Measurements from ENCODE around the gene ITIH3. TPM values are rescaled to one million over a fixed set of nuclear protein-coding genes. Genes with fewer than 3 reads are reported as not detected.
A peak's percentile ranks its signal among the peaks of the same experiment; 100 is the strongest.

Gene ITIH3
- total and polyA plus RNA-seq, 2 of the 8 experiments (the other 6 are each of a cell fraction or from before 2014, with no cell fraction given): not detected

GRCh38 chr3:52771702-52772101 lies 22.9 kb upstream of the ITIH3 start:
- H3K9ac ChIP-seq (replicated peaks in 1 of 4; ENCODE audit: extremely low read depth in 1 of 4, low read depth in 3 of 4, low read length in 3 of 4): no peak overlapping the region
- CTCF ChIA-PET (ENCODE audit: partially characterized antibody): interaction anchor here (1.1 to 4.7 kb wide), 5 partner anchors 21 to 51 kb away, joined by 3 to 28 read pairs (median 5); no protein-coding TSS in a partner anchor
- H3K27ac ChIP-seq (ENCODE audit: low read depth, low read length): no peak overlapping the region
- no peak for DNase-seq (ENCODE audit: low read depth in 1 of 2, low spot score in 2 of 2)
- TF ChIP-seq CEBPB (IDR thresholded peaks at IDR 0.05; ENCODE audit: low read depth, low read length) (no peak), RAD21 (IDR thresholded peaks at IDR 0.05 in 1 of 2, conservative IDR thresholded peaks at IDR 0.05 in 1 of 2; ENCODE audit: low read depth in 2 of 2, low read length in 2 of 2) (no peak), SUZ12 (IDR thresholded peaks at IDR 0.05; ENCODE audit: low read length) (no peak), PHF8 (conservative IDR thresholded peaks at IDR 0.05; ENCODE audit: low read depth, low read length) (no peak), RXRA (IDR thresholded peaks at IDR 0.05; ENCODE audit: insufficient read depth, low read depth, low read length) (no peak), SAP30 (IDR thresholded peaks at IDR 0.05; ENCODE audit: insufficient read depth, insufficient replicate concordance, low read length) (no peak), HDAC2 (IDR thresholded peaks at IDR 0.05; ENCODE audit: borderline replicate concordance in 1 of 2, low read depth in 2 of 2, low read length in 2 of 2) (no peak), SIN3A (conservative IDR thresholded peaks at IDR 0.05 in 1 of 2, IDR thresholded peaks at IDR 0.05 in 1 of 2; ENCODE audit: low read depth in 1 of 2, low read length in 2 of 2) (no peak), SP1 (IDR thresholded peaks at IDR 0.05; ENCODE audit: low read depth, low read length) (no peak), SIRT6 (IDR thresholded peaks at IDR 0.05; ENCODE audit: low read length) (no peak), POLR2A (IDR thresholded peaks at IDR 0.05; ENCODE audit: control extremely low read depth in 1 of 2, low read depth in 2 of 2, low read length in 2 of 2) (no peak)
- H3K9me3 ChIP-seq (ENCODE audit: insufficient read depth in 2 of 2, low read depth in 1 of 2, low read length in 1 of 2): no peaks in the 10 kb centered on the region
- H3K36me3 ChIP-seq (ENCODE audit: control insufficient read depth in 2 of 4, insufficient read depth in 4 of 4, low read length in 3 of 4): peaks cover 2 to 13% (median 7%) of the 10 kb centered on the region in 4 experiments; a peak in 5 of 8 replicates
- WGBS, 2 experiments (ENCODE audit: extremely low coverage in 1 of 2, insufficient coverage in 1 of 2, insufficient read length in 1 of 2, insufficient replicate concordance in 2 of 2, low coverage in 1 of 2, low lambda C conversion rate in 2 of 2, missing lambda C conversion rate in 1 of 2): 89% methylated on average over 10 of the region's 10 CpGs; no CpG with 5 or more reads in 1 of the 2 experiments
- H4K5ac ChIP-seq (ENCODE audit: insufficient read length, low read depth, low read length): no peak overlapping the region
- FAIRE-seq: no peak
- H3K79me2 ChIP-seq (ENCODE audit: control insufficient read depth in 1 of 2, insufficient read depth in 2 of 2, low read length in 2 of 2): peaks cover 0 to 21% of the 10 kb centered on the region in 2 experiments; a peak in 3 of 4 replicates
- POLR2A ChIA-PET (ENCODE audit: partially characterized antibody): interaction anchor here (1.2 to 2.3 kb wide), 9 partner anchors 8 to 81 kb away, joined by 3 to 10 read pairs (median 8); partner anchors contain the start of gene ITIH3
- H3K79me1 ChIP-seq (ENCODE audit: low read depth, low read length): peaks cover 3% of the 10 kb centered on the region; the same call in 1 of the 2 replicates
- H2BK120ac ChIP-seq (replicated peaks; ENCODE audit: low read depth, low read length): no peak overlapping the region
- H3K18ac ChIP-seq (ENCODE audit: extremely low read depth, low read length): no peak overlapping the region
- H3K4ac ChIP-seq (replicated peaks; ENCODE audit: insufficient read length, low read depth, low read length): no peak overlapping the region
- H4K91ac ChIP-seq (replicated peaks; ENCODE audit: insufficient read length, low read length): no peak overlapping the region
- H2AFZ ChIP-seq (ENCODE audit: low read length): no peak overlapping the region; the same call in 1 of the 2 replicates
- H3K4me1 ChIP-seq (replicated peaks in 1 of 4; ENCODE audit: control insufficient read depth in 3 of 4, insufficient read depth in 4 of 4, low read length in 3 of 4): peaks cover 0 to 2% (median 0%) of the 10 kb centered on the region in 4 experiments; a peak in 1 of 7 replicates
- peak overlapping the region; percentile 73 to 83; a peak in 3 of 4 replicates for H3K4me2 ChIP-seq (ENCODE audit: insufficient read depth in 1 of 2, low read depth in 2 of 2, low read length in 2 of 2)
- no peak overlapping the region for H2BK20ac ChIP-seq (ENCODE audit: low read length)
- no peak overlapping the region for H2BK12ac ChIP-seq (ENCODE audit: low read depth, low read length)
- H2AK5ac ChIP-seq (ENCODE audit: low read depth, low read length): 0 out of 2 replicates have a peak overlapping the region, but pooled peaks have one; percentile 28
- H3K14ac ChIP-seq (ENCODE audit: insufficient read length): no peak overlapping the region
- H2BK5ac ChIP-seq (ENCODE audit: low read depth, low read length): no peak overlapping the region
- H4K20me1 ChIP-seq (replicated peaks in 1 of 2; ENCODE audit: control insufficient read depth in 1 of 2, insufficient read depth in 2 of 2, low read length in 2 of 2): no peaks in the 10 kb centered on the region
- no peak overlapping the region for H2BK15ac ChIP-seq (ENCODE audit: low read length)
- peaks cover 7% of the 10 kb centered on the region for H3K23me2 ChIP-seq (ENCODE audit: low read depth, low read length)
- no peak overlapping the region for H4K8ac ChIP-seq (ENCODE audit: extremely low read depth, insufficient read depth, low read length)
- H3K4me3 ChIP-seq (ENCODE audit: extremely low read depth in 1 of 4, insufficient read depth in 2 of 4, low read depth in 3 of 4, low read length in 4 of 4): peak overlapping the region in 1 of 4 experiments; percentile 70; a peak in 3 of 8 replicates
- H3K56ac ChIP-seq (replicated peaks; ENCODE audit: insufficient read length, low read depth, low read length): no peak overlapping the region
- no peak overlapping the region for H3K23ac ChIP-seq (ENCODE audit: insufficient read length)
- no peaks in the 10 kb centered on the region for H3K27me3 ChIP-seq (replicated peaks in 1 of 4; ENCODE audit: control insufficient read depth in 3 of 4, extremely low read depth in 1 of 4, insufficient read depth in 3 of 4, low read length in 3 of 4)
